ENCODE measurements around the gene TEX35.

- TF ChIP-seq POLR2A (IDR thresholded peaks at IDR 0.05; ENCODE audit: low read depth, low read length) (no peak), MAX (IDR thresholded peaks at IDR 0.05; ENCODE audit: low read depth, low read length) (no peak), GATAD2B (conservative IDR thresholded peaks at IDR 0.05; ENCODE audit: low read depth) (no peak), POLR2AphosphoS2 (IDR thresholded peaks at IDR 0.05; ENCODE audit: low read depth, low read length) (no peak)
Measured at GRCh38 chr1:178484698-178485225, 28.1 kb upstream of the TEX35 start.

Data from GM12878 (cell line).